Measurements from ENCODE around the gene AUTS2. TPM values are rescaled to one million over a fixed set of nuclear protein-coding genes. Genes with fewer than 3 reads are reported as not detected.

The AUTS2 gene
- polyA plus RNA-seq, 1 donor (not counting 4 experiments of a cell fraction or from before 2014, with no cell fraction given), result 4.7 TPM

DNA sequence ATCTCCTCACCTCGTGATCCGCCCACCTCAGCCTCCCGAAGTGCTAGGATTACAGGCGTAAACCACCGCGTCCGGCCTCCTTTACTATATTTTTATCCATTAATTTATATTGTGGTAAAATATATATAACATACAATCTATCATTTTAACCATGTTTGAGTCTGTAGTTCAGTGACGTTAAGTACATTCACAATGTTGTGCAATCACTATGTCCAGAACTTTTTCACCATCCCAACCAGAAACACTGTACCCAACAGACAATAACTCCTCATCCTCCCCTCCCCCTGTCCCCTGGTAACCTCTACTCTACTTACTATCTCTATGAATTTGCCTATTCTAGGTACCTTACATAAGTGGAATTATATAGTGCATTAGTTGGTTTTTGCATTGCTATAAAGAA is 1236.1 kb downstream of the AUTS2 start:
- Histone ChIP-seq H3K9me3 (ENCODE audit: control insufficient read depth, low read depth, low read length) (no peaks in the 10 kb centered on the region), H3K27me3 (ENCODE audit: control insufficient read depth, extremely low read depth, insufficient read depth, low read length) (no peaks in the 10 kb centered on the region), H3K9me1 (ENCODE audit: control insufficient read depth, extremely low read depth, insufficient read depth, low read length) (no peaks in the 10 kb centered on the region), H3K27ac (ENCODE audit: control insufficient read depth, insufficient read depth, low read length) (no peak overlapping the region), H3K36me3 (ENCODE audit: control insufficient read depth in 2 of 2, extremely low read depth in 1 of 2, insufficient read depth in 2 of 2, low read length in 2 of 2) (no peaks in the 10 kb centered on the region), H3K79me2 (ENCODE audit: control insufficient read depth, insufficient read depth, low read length) (no peaks in the 10 kb centered on the region), H3K4me1 (ENCODE audit: control insufficient read depth, extremely low read depth, insufficient read depth, low read length) (peaks cover 1% of the 10 kb centered on the region), H3K4me2 (ENCODE audit: control insufficient read depth, extremely low read depth, insufficient read depth, low read depth, low read length) (no peak overlapping the region), H3K9ac (ENCODE audit: control insufficient read depth, extremely low read depth, insufficient read depth, low read length) (no peak overlapping the region), H4K20me1 (ENCODE audit: control insufficient read depth, extremely low read depth, insufficient read depth, low read length) (no peaks in the 10 kb centered on the region), H3K4me3 (ENCODE audit: control insufficient read depth in 2 of 3, extremely low read depth in 1 of 3, insufficient read depth in 2 of 3, low read depth in 1 of 3, low read length in 3 of 3) (no peak overlapping the region), H2AFZ (ENCODE audit: control insufficient read depth, low read length) (no peak overlapping the region)
- dilution Hi-C loops (cut with MboI; ENCODE audit: extremely low pct_ligation_motif_present, low sequenced_read_pairs), result no loop called here
- no peak for DNase-seq (ENCODE audit: low read depth, low spot score)
- FAIRE-seq, result no peak
- no peak for TF ChIP-seq EZH2 (IDR thresholded peaks at IDR 0.05; ENCODE audit: low read length)
- TF ChIP-seq, protein P1, sequence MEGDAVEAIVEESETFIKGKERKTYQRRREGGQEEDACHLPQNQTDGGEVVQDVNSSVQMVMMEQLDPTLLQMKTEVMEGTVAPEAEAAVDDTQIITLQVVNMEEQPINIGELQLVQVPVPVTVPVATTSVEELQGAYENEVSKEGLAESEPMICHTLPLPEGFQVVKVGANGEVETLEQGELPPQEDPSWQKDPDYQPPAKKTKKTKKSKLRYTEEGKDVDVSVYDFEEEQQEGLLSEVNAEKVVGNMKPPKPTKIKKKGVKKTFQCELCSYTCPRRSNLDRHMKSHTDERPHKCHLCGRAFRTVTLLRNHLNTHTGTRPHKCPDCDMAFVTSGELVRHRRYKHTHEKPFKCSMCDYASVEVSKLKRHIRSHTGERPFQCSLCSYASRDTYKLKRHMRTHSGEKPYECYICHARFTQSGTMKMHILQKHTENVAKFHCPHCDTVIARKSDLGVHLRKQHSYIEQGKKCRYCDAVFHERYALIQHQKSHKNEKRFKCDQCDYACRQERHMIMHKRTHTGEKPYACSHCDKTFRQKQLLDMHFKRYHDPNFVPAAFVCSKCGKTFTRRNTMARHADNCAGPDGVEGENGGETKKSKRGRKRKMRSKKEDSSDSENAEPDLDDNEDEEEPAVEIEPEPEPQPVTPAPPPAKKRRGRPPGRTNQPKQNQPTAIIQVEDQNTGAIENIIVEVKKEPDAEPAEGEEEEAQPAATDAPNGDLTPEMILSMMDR (optimal IDR thresholded peaks at IDR 0.05 in 1 of 3, IDR thresholded peaks at IDR 0.05 in 1 of 3, conservative IDR thresholded peaks at IDR 0.05 in 1 of 3; ENCODE audit: extremely low read depth in 1 of 3, insufficient read depth in 2 of 3, low read length in 3 of 3), result no peak

DNA sequence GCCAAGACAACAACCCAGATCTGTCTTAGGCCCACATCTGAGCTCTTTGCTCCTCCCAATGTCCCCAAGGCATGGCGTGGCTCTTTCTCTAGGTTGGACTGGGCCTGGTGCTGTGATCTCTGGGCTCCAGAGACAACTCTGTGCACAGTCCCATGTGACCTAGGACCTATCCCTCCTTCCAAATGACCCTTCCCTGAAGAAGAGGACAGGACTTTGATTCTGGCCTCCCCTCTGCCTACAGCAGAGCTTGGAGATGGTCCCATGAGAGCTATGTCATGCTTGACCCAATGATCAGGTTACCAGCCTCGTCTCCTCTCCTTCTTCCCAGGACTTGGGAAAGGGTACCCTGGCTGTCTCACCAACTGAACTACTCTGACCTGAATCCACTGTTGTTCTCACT is 1237.4 kb downstream of the AUTS2 start:
- FAIRE-seq (no peak), DNase-seq (ENCODE audit: low read depth, low spot score) (no peak)
- Histone ChIP-seq H3K36me3 (ENCODE audit: control insufficient read depth in 2 of 2, extremely low read depth in 1 of 2, insufficient read depth in 2 of 2, low read length in 2 of 2) (no peaks in the 10 kb centered on the region), H3K79me2 (ENCODE audit: control insufficient read depth, insufficient read depth, low read length) (no peaks in the 10 kb centered on the region), H3K4me1 (ENCODE audit: control insufficient read depth, extremely low read depth, insufficient read depth, low read length) (no peaks in the 10 kb centered on the region), H3K9me3 (ENCODE audit: control insufficient read depth, low read depth, low read length) (no peaks in the 10 kb centered on the region), H3K4me2 (ENCODE audit: control insufficient read depth, extremely low read depth, insufficient read depth, low read depth, low read length) (no peak overlapping the region), H3K9me1 (ENCODE audit: control insufficient read depth, extremely low read depth, insufficient read depth, low read length) (no peaks in the 10 kb centered on the region), H4K20me1 (ENCODE audit: control insufficient read depth, extremely low read depth, insufficient read depth, low read length) (no peaks in the 10 kb centered on the region), H2AFZ (ENCODE audit: control insufficient read depth, low read length) (no peak overlapping the region), H3K27ac (ENCODE audit: control insufficient read depth, insufficient read depth, low read length) (no peak overlapping the region), H3K9ac (ENCODE audit: control insufficient read depth, extremely low read depth, insufficient read depth, low read length) (no peak overlapping the region), H3K4me3 (ENCODE audit: control insufficient read depth in 2 of 3, extremely low read depth in 1 of 3, insufficient read depth in 2 of 3, low read depth in 1 of 3, low read length in 3 of 3) (no peak overlapping the region), H3K27me3 (ENCODE audit: control insufficient read depth, extremely low read depth, insufficient read depth, low read length) (no peaks in the 10 kb centered on the region)
- TF ChIP-seq EZH2 (IDR thresholded peaks at IDR 0.05; ENCODE audit: low read length), result no peak
- TF ChIP-seq, protein P1 (optimal IDR thresholded peaks at IDR 0.05 in 1 of 3, IDR thresholded peaks at IDR 0.05 in 1 of 3, conservative IDR thresholded peaks at IDR 0.05 in 1 of 3; ENCODE audit: extremely low read depth in 1 of 3, insufficient read depth in 2 of 3, low read length in 3 of 3), result no peak
- dilution Hi-C loops (cut with MboI; ENCODE audit: extremely low pct_ligation_motif_present, low sequenced_read_pairs), result no loop called here
